IMR-90 (cell line): ENCODE data around the gene LRPAP1. TPM values are rescaled to one million over a fixed set of nuclear protein-coding genes. Genes with fewer than 3 reads are reported as not detected.

Experiments
- ATAC-seq: fragments of 200-7000 bp; cut with Tn5 transposase; 2 replicates; pipeline ENCODE4 v1.9.1; 2020; ENCODE audit warnings: low read depth, mild to moderate bottlenecking, moderate library complexity
- BruUV-seq: library from RNA; stranded (reverse); fragments of 400-500 nt; replicated peaks from 2 replicates; lab custom pipeline; 2021; lab: Mats Ljungman, UMichigan
- CTCF ChIA-PET: fragments of 300-600 bp; formaldehyde crosslinking; extraction: SDS; loops from one replicate; lab custom pipeline; 2021; ENCODE audit warnings: antibody characterized with exemption; lab: Yijun Ruan, JAX
- POLR2A ChIA-PET: fragments of 300-600 bp; sonication (Branson Sonifier 250); formaldehyde crosslinking; loops from one replicate; lab custom pipeline; 2022; ENCODE audit warnings: antibody characterized with exemption; ENCODE audit not compliant: unreplicated experiment; lab: Charles Lee
- DNase-seq: peaks from one replicate; pipeline ENCODE4 v3.0.0; 2013
- H2AFZ ChIP-seq: replicated peaks from 2 replicates; pipeline ENCODE3; 2013; ENCODE audit warnings: low read length, mild to moderate bottlenecking; ENCODE audit not compliant: poor library complexity
- H2AK5ac ChIP-seq: 2 replicates; pipeline ENCODE4 v1.6.1; 2013; ENCODE audit warnings: low read depth, low read length, inconsistent platforms
- H2AK9ac ChIP-seq: replicated peaks from 2 replicates; pipeline ENCODE3; 2013; ENCODE audit warnings: mild to moderate bottlenecking, low read depth, low read length, moderate library complexity; ENCODE audit not compliant: poor library complexity
- H2BK120ac ChIP-seq: 2 replicates; pipeline ENCODE4 v1.6.1; 2013; ENCODE audit warnings: low read depth, low read length, inconsistent platforms
- H2BK15ac ChIP-seq: 3 replicates; pipeline ENCODE4 v1.6.1; 2013; ENCODE audit warnings: low read depth, low read length, inconsistent platforms
- H2BK20ac ChIP-seq: 2 replicates; pipeline ENCODE4 v1.6.1; 2013; ENCODE audit warnings: low read depth, mild to moderate bottlenecking, inconsistent platforms, low read length, moderate library complexity
- H2BK5ac ChIP-seq: 2 replicates; pipeline ENCODE4 v1.6.1; 2013; ENCODE audit warnings: mild to moderate bottlenecking, low read depth, low read length, inconsistent platforms; ENCODE audit not compliant: poor library complexity, severe bottlenecking
- H3K14ac ChIP-seq: replicated peaks from 2 replicates; pipeline ENCODE4 v1.6.1; 2013; ENCODE audit warnings: low read depth, low read length, inconsistent platforms
- H3K18ac ChIP-seq: 2 replicates; pipeline ENCODE4 v1.6.1; 2013; ENCODE audit warnings: low read depth, low read length, control low read depth
- H3K23ac ChIP-seq: 2 replicates; pipeline ENCODE4 v1.6.1; 2013; ENCODE audit warnings: low read depth, low read length, inconsistent platforms
- H3K27ac ChIP-seq: 2 replicates; pipeline ENCODE4 v1.5.1; 2013; ENCODE audit warnings: mild to moderate bottlenecking, control low read depth, low read length; ENCODE audit not compliant: insufficient read depth
- H3K27me3 ChIP-seq: 2 replicates; pipeline ENCODE4 v1.6.1; 2013; ENCODE audit warnings: low read length; ENCODE audit not compliant: control insufficient read depth, insufficient read depth
- H3K36me3 ChIP-seq: 2 replicates; pipeline ENCODE4 v1.6.1; 2013; ENCODE audit warnings: low read length, mixed read lengths; ENCODE audit not compliant: control insufficient read depth, insufficient read depth
- H3K4ac ChIP-seq: 2 replicates; pipeline ENCODE4 v1.6.1; 2013; ENCODE audit warnings: low read depth, low read length, inconsistent platforms
- H3K4me1 ChIP-seq: 2 replicates; pipeline ENCODE4 v1.6.1; 2013; ENCODE audit warnings: low read length, mixed read lengths; ENCODE audit not compliant: control insufficient read depth, insufficient read depth
- H3K4me2 ChIP-seq: 2 replicates; pipeline ENCODE4 v1.6.1; 2013; ENCODE audit warnings: low read depth, mild to moderate bottlenecking, control low read depth, low read length, moderate library complexity
- H3K4me3 ChIP-seq: 2 replicates; pipeline ENCODE4 v1.5.1; 2013; ENCODE audit warnings: low read depth, mild to moderate bottlenecking, control low read depth, low read length, moderate library complexity; ENCODE audit not compliant: insufficient read depth
- H3K56ac ChIP-seq: 2 replicates; pipeline ENCODE4 v1.6.1; 2013; ENCODE audit warnings: low read length, inconsistent platforms; ENCODE audit not compliant: insufficient read depth; ENCODE audit errors: extremely low read depth
- H3K79me1 ChIP-seq, 2 experiments: 2 replicates each; pipeline ENCODE4 v1.6.1; 2013; ENCODE audit warnings: low read length in 2 of 2, inconsistent platforms in 1 of 2, low read depth in 1 of 2
- H3K9ac ChIP-seq: 2 replicates; pipeline ENCODE4 v1.6.1; 2013; ENCODE audit warnings: low read depth, low read length, control low read depth
- H3K9me1 ChIP-seq: 2 replicates; pipeline ENCODE4 v1.6.1; 2013; ENCODE audit warnings: low read length, inconsistent platforms; ENCODE audit not compliant: insufficient read depth
- H3K9me3 ChIP-seq: 2 replicates; pipeline ENCODE4 v1.6.1; 2013; ENCODE audit warnings: low read length; ENCODE audit not compliant: control insufficient read depth, insufficient read depth
- H4K20me1 ChIP-seq: 2 replicates; pipeline ENCODE4 v1.6.1; 2013; ENCODE audit warnings: low read length, inconsistent platforms; ENCODE audit not compliant: insufficient read depth
- H4K5ac ChIP-seq: 2 replicates; pipeline ENCODE4 v1.6.1; 2013; ENCODE audit warnings: mild to moderate bottlenecking, low read depth, low read length, control low read depth
- H4K8ac ChIP-seq, 2 experiments: 2 replicates each; pipeline ENCODE4 v1.6.1; 2013; ENCODE audit warnings: low read depth in 2 of 2, low read length in 2 of 2, control low read depth in 1 of 2, inconsistent platforms in 1 of 2
- H4K91ac ChIP-seq: 2 replicates; pipeline ENCODE4 v1.6.1; 2013; ENCODE audit warnings: low read depth, low read length, inconsistent platforms; ENCODE audit not compliant: insufficient read depth
- BHLHE40 ChIP-seq: fragments of 150-350 bp; IDR thresholded peaks from 2 replicates; pipeline ENCODE4 v1.6.1; 2016; ENCODE audit warnings: mild to moderate bottlenecking, low read depth, low read length
- CEBPB ChIP-seq: IDR thresholded peaks from 2 replicates; pipeline ENCODE4 v1.6.1; 2012; ENCODE audit warnings: low read depth, low read length, improper control_type of control experiment
- CHD1 ChIP-seq: IDR thresholded peaks from 2 replicates; pipeline ENCODE4 v1.6.1; 2012; ENCODE audit warnings: low read depth, low read length, improper control_type of control experiment
- FOS ChIP-seq: fragments of 150-350 bp; IDR thresholded peaks from 2 replicates; pipeline ENCODE4 v1.6.1; 2016; ENCODE audit warnings: low read depth, low read length
- MAFK ChIP-seq: IDR thresholded peaks from 2 replicates; pipeline ENCODE4 v1.6.1; 2012; ENCODE audit warnings: low read depth, low read length, improper control_type of control experiment
- MAZ ChIP-seq: IDR thresholded peaks from 2 replicates; pipeline ENCODE4 v1.6.1; 2012; ENCODE audit warnings: low read depth, mild to moderate bottlenecking, low read length, improper control_type of control experiment, moderate library complexity, borderline replicate concordance
- MXI1 ChIP-seq: IDR thresholded peaks from 2 replicates; pipeline ENCODE4 v1.6.1; 2012; ENCODE audit warnings: low read depth, mild to moderate bottlenecking, low read length, moderate library complexity, borderline replicate concordance
- NFE2L2 ChIP-seq: fragments of 150-350 bp; IDR thresholded peaks from 2 replicates; pipeline ENCODE4 v1.6.1; 2016; ENCODE audit warnings: low read depth, mild to moderate bottlenecking, low read length
- POLR2A ChIP-seq: IDR thresholded peaks from 2 replicates; pipeline ENCODE4 v1.6.1; 2012; ENCODE audit warnings: mild to moderate bottlenecking, low read depth, low read length
- RAD21 ChIP-seq: IDR thresholded peaks from 2 replicates; pipeline ENCODE4 v1.6.1; 2012; ENCODE audit warnings: low read length, improper control_type of control experiment
- RCOR1 ChIP-seq: IDR thresholded peaks from 2 replicates; pipeline ENCODE4 v1.6.1; 2012; ENCODE audit warnings: mild to moderate bottlenecking, low read length, improper control_type of control experiment; ENCODE audit not compliant: insufficient replicate concordance
- RFX5 ChIP-seq: IDR thresholded peaks from 2 replicates; pipeline ENCODE4 v1.8.0; 2012; ENCODE audit warnings: low read depth, mild to moderate bottlenecking, low read length, moderate library complexity
- SMC3 ChIP-seq: fragments of 150-350 bp; IDR thresholded peaks from 2 replicates; pipeline ENCODE4 v1.6.1; 2016; ENCODE audit warnings: low read depth, mild to moderate bottlenecking, antibody characterized with exemption, low read length, moderate library complexity
- WGBS, 2 experiments: methylation state at CpG; one replicate each; pipeline versions ENCODE4 v1.1.5 to v1.1.7; 2013; ENCODE audit warnings: missing lambda C conversion rate in 2 of 2; ENCODE audit not compliant: insufficient read length in 1 of 2; ENCODE audit errors: extremely low coverage in 2 of 2; 5-methylcytosine and 5-hydroxymethylcytosine counted together
- dilution Hi-C: fragments of 300-500 bp; cut with HindIII; formaldehyde crosslinking; loops from one replicate; pipeline ENCODE4 v1.14.3; 2018; ENCODE audit warnings: low sequenced_read_pairs; ENCODE audit not compliant: unreplicated experiment
- in situ Hi-C: fragments of 300-500 bp; cut with MboI; formaldehyde crosslinking; loops from 3 replicates; pipeline ENCODE4 v1.14.3; 2019; ENCODE audit warnings: low sequenced_read_pairs, inconsistent platforms, mixed read lengths
- intact Hi-C: fragments of 100-400 bp; cut with micrococcal nuclease; formaldehyde crosslinking; loops from 2 replicates; pipeline ENCODE4 v1.10.0; 2022
- polyA plus RNA-seq, 3 experiments: library from polyadenylated mRNA; depleted of rRNA; stranded (reverse); fragments of >200 nt; gene quantifications; 2 replicates each; pipeline ENCODE4 v1.2.3, GENCODE V29; 2012; ENCODE audit warnings: low replicate concordance in 1 of 3
- total RNA-seq: library from RNA; depleted of rRNA; stranded (reverse); fragments of >200 nt; gene quantifications from 2 replicates; pipeline ENCODE4 v1.2.3, GENCODE V29; 2012
- TF ChIP-seq, protein P1 (sequence below): fragments of 150-350 bp; IDR thresholded peaks from 2 replicates; pipeline ENCODE4 v1.6.1; 2017; ENCODE audit warnings: mild to moderate bottlenecking, antibody characterized with exemption, low read length, low read depth
- TF ChIP-seq, protein P2 (sequence below): fragments of 150-350 bp; IDR thresholded peaks from 2 replicates; pipeline ENCODE4 v1.6.1; 2016; ENCODE audit warnings: low read depth, mild to moderate bottlenecking, low read length, moderate library complexity, borderline replicate concordance
- TF ChIP-seq, protein P3 (sequence below): conservative IDR thresholded peaks from 2 replicates; pipeline ENCODE4 v1.5.1; 2012; ENCODE audit warnings: mild to moderate bottlenecking, low read depth, low read length, improper control_type of control experiment

The LRPAP1 gene
- total and polyA plus RNA-seq, 2 of the 4 experiments (the other 2 are of a cell fraction) = 135 to 175 TPM

DNA sequence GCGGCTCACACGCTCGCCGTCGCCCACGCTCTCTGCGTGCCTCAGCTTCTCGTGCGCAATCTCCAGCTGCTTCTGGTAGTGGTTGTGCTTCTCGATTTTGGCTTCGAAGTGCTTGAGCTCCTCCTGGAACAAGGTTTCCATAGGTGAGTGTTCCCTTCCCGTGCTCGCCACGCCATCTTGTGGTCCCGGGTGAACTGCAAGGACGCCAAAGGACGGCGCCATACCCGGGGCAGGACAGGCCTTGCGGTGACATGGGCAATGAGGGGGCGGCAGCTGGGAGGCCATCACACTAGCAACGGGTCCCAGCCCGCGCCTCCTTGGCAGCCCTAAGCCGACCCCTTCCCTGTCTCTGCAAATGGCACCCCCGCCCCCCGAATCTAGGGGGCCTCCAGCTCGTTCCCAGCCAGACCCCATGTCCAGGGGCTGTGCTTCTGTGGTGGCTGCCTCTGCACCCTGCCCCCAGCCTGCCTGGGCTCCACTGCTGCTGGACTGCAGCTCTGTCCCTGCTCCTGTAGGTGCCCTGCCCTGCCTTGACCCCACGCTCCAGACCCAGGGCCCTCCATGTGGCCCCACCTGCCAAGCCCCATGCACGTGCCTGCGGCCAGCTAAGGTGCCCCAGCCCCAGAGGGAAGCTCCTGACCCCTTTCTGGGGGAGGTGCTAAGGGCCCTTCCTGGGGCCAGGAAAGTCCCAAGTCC, 17.3 kb downstream of the LRPAP1 start:
- ChIA-PET CTCF (no interaction called here), POLR2A (no interaction called here)
- no peak overlapping the region for H2AK5ac ChIP-seq
- H3K56ac ChIP-seq = no peak overlapping the region
- ATAC-seq (no peak), DNase-seq (no peak)
- H2BK15ac ChIP-seq = no peak overlapping the region
- no peak overlapping the region for H2BK120ac ChIP-seq
- 91% methylated on average over 19 of the region's 31 CpGs; no CpG with 5 or more reads in 1 of the 2 experiments for WGBS, 2 experiments
- no peaks in the 10 kb centered on the region for H3K9me3 ChIP-seq
- no peak overlapping the region for H3K18ac ChIP-seq
- H3K4me3 ChIP-seq = no peak overlapping the region
- H2AK9ac ChIP-seq = peak overlapping the region; percentile 42
- no peak overlapping the region for H3K27ac ChIP-seq
- no peak for TF ChIP-seq RAD21
- no peak for TF ChIP-seq MXI1
- no peak for TF ChIP-seq NFE2L2
- TF ChIP-seq FOS = no peak
- no peak for TF ChIP-seq SMC3
- no peak for TF ChIP-seq BHLHE40
- TF ChIP-seq CEBPB = no peak
- TF ChIP-seq RFX5 = no peak
- TF ChIP-seq CHD1 = no peak
- TF ChIP-seq MAZ = no peak
- TF ChIP-seq, protein P1, sequence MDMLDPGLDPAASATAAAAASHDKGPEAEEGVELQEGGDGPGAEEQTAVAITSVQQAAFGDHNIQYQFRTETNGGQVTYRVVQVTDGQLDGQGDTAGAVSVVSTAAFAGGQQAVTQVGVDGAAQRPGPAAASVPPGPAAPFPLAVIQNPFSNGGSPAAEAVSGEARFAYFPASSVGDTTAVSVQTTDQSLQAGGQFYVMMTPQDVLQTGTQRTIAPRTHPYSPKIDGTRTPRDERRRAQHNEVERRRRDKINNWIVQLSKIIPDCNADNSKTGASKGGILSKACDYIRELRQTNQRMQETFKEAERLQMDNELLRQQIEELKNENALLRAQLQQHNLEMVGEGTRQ = no peak
- TF ChIP-seq, protein P2, sequence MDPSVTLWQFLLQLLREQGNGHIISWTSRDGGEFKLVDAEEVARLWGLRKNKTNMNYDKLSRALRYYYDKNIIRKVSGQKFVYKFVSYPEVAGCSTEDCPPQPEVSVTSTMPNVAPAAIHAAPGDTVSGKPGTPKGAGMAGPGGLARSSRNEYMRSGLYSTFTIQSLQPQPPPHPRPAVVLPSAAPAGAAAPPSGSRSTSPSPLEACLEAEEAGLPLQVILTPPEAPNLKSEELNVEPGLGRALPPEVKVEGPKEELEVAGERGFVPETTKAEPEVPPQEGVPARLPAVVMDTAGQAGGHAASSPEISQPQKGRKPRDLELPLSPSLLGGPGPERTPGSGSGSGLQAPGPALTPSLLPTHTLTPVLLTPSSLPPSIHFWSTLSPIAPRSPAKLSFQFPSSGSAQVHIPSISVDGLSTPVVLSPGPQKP = no peak
- TF ChIP-seq, protein P3, sequence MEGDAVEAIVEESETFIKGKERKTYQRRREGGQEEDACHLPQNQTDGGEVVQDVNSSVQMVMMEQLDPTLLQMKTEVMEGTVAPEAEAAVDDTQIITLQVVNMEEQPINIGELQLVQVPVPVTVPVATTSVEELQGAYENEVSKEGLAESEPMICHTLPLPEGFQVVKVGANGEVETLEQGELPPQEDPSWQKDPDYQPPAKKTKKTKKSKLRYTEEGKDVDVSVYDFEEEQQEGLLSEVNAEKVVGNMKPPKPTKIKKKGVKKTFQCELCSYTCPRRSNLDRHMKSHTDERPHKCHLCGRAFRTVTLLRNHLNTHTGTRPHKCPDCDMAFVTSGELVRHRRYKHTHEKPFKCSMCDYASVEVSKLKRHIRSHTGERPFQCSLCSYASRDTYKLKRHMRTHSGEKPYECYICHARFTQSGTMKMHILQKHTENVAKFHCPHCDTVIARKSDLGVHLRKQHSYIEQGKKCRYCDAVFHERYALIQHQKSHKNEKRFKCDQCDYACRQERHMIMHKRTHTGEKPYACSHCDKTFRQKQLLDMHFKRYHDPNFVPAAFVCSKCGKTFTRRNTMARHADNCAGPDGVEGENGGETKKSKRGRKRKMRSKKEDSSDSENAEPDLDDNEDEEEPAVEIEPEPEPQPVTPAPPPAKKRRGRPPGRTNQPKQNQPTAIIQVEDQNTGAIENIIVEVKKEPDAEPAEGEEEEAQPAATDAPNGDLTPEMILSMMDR = no peak
- TF ChIP-seq POLR2A = no peak
- TF ChIP-seq RCOR1 = no peak
- no peak for TF ChIP-seq MAFK
- H3K79me1 ChIP-seq = peaks cover 0 to 10% of the 10 kb centered on the region in 2 experiments; a peak in 1 of 4 replicates
- no peak overlapping the region for H3K9ac ChIP-seq
- dilution Hi-C loops (no loop called here), intact Hi-C loops (no loop called here), in situ Hi-C loops (no loop called here)
- no peak overlapping the region for H2BK20ac ChIP-seq
- H3K14ac ChIP-seq = no peak overlapping the region
- no peak overlapping the region for H3K23ac ChIP-seq
- no peak overlapping the region for H4K91ac ChIP-seq
- no peaks in the 10 kb centered on the region for H3K27me3 ChIP-seq
- H2BK5ac ChIP-seq = no peak overlapping the region
- H3K9me1 ChIP-seq = no peaks in the 10 kb centered on the region
- H4K8ac ChIP-seq = no peak overlapping the region
- H4K5ac ChIP-seq = no peak overlapping the region
- no TSS peak for BruUV-seq
- no peak overlapping the region for H2AFZ ChIP-seq
- H3K36me3 ChIP-seq = peaks cover 69% of the 10 kb centered on the region
- H3K4me2 ChIP-seq = no peak overlapping the region
- H4K20me1 ChIP-seq = peaks cover 1% of the 10 kb centered on the region; the same call in 1 of the 2 replicates
- H3K4me1 ChIP-seq = no peaks in the 10 kb centered on the region
- no peak overlapping the region for H3K4ac ChIP-seq
